CD4-positive, alpha-beta T cell (primary cell): ENCODE measurements around the gene HYDIN. TPM values are rescaled to one million over a fixed set of nuclear protein-coding genes. Genes with fewer than 3 reads are reported as not detected.
"Not testable (repeated sequence)": the region's sequence is repeated elsewhere in the genome, so short reads cannot be mapped to it uniquely, and the experiment has no call there.

Experiments used
- ATAC-seq: fragments of 200-7000 bp; cut with Tn5 transposase; one replicate; pipeline ENCODE4 v1.10.0; 2022; ENCODE audit warnings: mild to moderate bottlenecking; ENCODE audit not compliant: poor library complexity
- CTCF ChIA-PET: fragments of 350-600 bp; sonication (Branson Sonifier 250); formaldehyde crosslinking; loops from one replicate; lab custom pipeline; 2021; ENCODE audit warnings: antibody characterized with exemption, inconsistent platforms; lab: Charles Lee
- POLR2A ChIA-PET: fragments of 350-600 bp; sonication (Branson Sonifier 250); formaldehyde crosslinking; loops from one replicate; lab custom pipeline; 2021; ENCODE audit warnings: antibody characterized with exemption, inconsistent platforms; lab: Charles Lee
- DNase-seq, 14 experiments: peaks; one replicate each; pipeline ENCODE4 v3.0.0-alpha.2; 2013 to 2020; ENCODE audit warnings: mixed read lengths in 2 of 14
- H3K27ac ChIP-seq, 2 donors: one replicate each; pipeline versions ENCODE4 v1.5.1 to v1.7.0; 2013; ENCODE audit warnings: low read length in 2 of 2, low read depth in 1 of 2, mild to moderate bottlenecking in 1 of 2
- H3K27me3 ChIP-seq, 2 experiments: 1 replicate in 1 of 2; 2 replicates in 1 of 2; pipeline versions ENCODE4 v1.6.1 to v1.7.0; 2013; ENCODE audit warnings: low read length in 2 of 2, control low read depth in 1 of 2, mild to moderate bottlenecking in 1 of 2, moderate library complexity in 1 of 2; ENCODE audit not compliant: insufficient read depth in 2 of 2, control insufficient read depth in 1 of 2
- H3K36me3 ChIP-seq: one replicate; pipeline ENCODE4 v1.6.1; 2013; ENCODE audit warnings: low read length, control low read depth; ENCODE audit not compliant: insufficient read depth
- H3K4me1 ChIP-seq: one replicate; pipeline ENCODE4 v1.6.1; 2013; ENCODE audit warnings: low read length, control low read depth; ENCODE audit not compliant: insufficient read depth
- H3K4me3 ChIP-seq: one replicate; pipeline ENCODE4 v1.5.1; 2013; ENCODE audit warnings: mild to moderate bottlenecking, low read length, moderate library complexity
- H3K9me3 ChIP-seq, 2 experiments: 1 replicate in 1 of 2; 2 replicates in 1 of 2; pipeline versions ENCODE4 v1.6.1 to v1.7.0; 2013; ENCODE audit warnings: low read length in 2 of 2, mild to moderate bottlenecking in 2 of 2, control low read depth in 1 of 2, moderate library complexity in 1 of 2; ENCODE audit not compliant: control insufficient read depth in 1 of 2, insufficient read depth in 1 of 2
- H3K27ac Mint-ChIP-seq: one replicate; pipeline ENCODE4 v1.8.0; 2020; ENCODE audit warnings: mixed read lengths
- H3K27me3 Mint-ChIP-seq: one replicate; pipeline ENCODE4 v1.8.0; 2021; ENCODE audit warnings: mixed read lengths
- H3K36me3 Mint-ChIP-seq: one replicate; pipeline ENCODE4 v1.8.0; 2021; ENCODE audit warnings: low read depth, mixed read lengths
- H3K4me1 Mint-ChIP-seq: one replicate; pipeline ENCODE4 v1.8.0; 2021; ENCODE audit warnings: low read depth, mixed read lengths
- H3K4me3 Mint-ChIP-seq: one replicate; pipeline ENCODE4 v1.8.0; 2020; ENCODE audit warnings: mild to moderate bottlenecking, mixed read lengths
- H3K9me3 Mint-ChIP-seq: one replicate; pipeline ENCODE4 v1.8.0; 2020; ENCODE audit warnings: mixed read lengths
- intact Hi-C, 2 experiments: fragments of 100-400 bp; cut with DNase I in 1 of 2; cut with micrococcal nuclease in 1 of 2; formaldehyde crosslinking; loops; one replicate each; pipeline versions ENCODE4 v1.15.1 to v1.9.0; 2023 to 2025; cut with DNase I, micrococcal nuclease
- total RNA-seq, 174 experiments: library from RNA in 2 of 174; stranded (reverse) in 2 of 174; gene quantifications; one replicate each; pipeline ENCODE4 v1.2.3 and lab custom pipeline; 2021 to 2026

HYDIN gene
- total RNA-seq, 2 experiments from 2014 or later, result not detected

GRCh38 chr16:71153329-71153728 lies 77.2 kb downstream of the HYDIN start:
- H3K9me3 ChIP-seq, H3K4me1 Mint-ChIP-seq, H3K27me3 Mint-ChIP-seq, POLR2A ChIA-PET, ATAC-seq, H3K4me1 ChIP-seq, H3K4me3 Mint-ChIP-seq, H3K27ac ChIP-seq, H3K36me3 Mint-ChIP-seq, H3K27me3 ChIP-seq, H3K4me3 ChIP-seq, DNase-seq, H3K9me3 Mint-ChIP-seq, CTCF ChIA-PET, H3K27ac Mint-ChIP-seq, H3K36me3 ChIP-seq, intact Hi-C loops: not testable (repeated sequence)

DNA sequence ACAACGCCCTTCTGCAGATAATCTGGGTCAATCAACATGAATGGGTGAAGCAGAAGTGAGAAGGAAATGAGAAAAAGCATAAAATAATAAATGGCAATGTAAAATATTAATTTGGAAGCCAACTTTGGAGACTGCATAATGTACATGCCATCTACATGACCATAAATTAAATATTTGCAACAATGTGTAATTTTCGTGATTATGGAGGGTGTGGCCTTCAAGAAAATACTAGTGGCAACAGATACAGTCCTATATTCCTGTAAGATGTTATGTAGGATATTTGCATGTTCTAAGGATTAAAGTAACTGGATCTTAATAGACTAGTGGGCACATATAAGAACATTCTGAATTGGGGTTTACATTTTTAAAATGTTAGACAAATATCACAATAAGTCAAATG lies 78.9 kb downstream of the HYDIN start:
- H3K4me3 ChIP-seq, H3K4me1 Mint-ChIP-seq, H3K4me1 ChIP-seq, POLR2A ChIA-PET, intact Hi-C loops, H3K27ac Mint-ChIP-seq, H3K27me3 Mint-ChIP-seq, H3K27me3 ChIP-seq, ATAC-seq, H3K4me3 Mint-ChIP-seq, DNase-seq, H3K9me3 Mint-ChIP-seq, H3K9me3 ChIP-seq, H3K36me3 Mint-ChIP-seq, H3K36me3 ChIP-seq, H3K27ac ChIP-seq, CTCF ChIA-PET: not testable (repeated sequence)

- H3K9me3 Mint-ChIP-seq, H3K4me1 Mint-ChIP-seq, H3K27ac Mint-ChIP-seq, H3K36me3 Mint-ChIP-seq, ATAC-seq, POLR2A ChIA-PET, DNase-seq, H3K4me3 Mint-ChIP-seq, H3K4me1 ChIP-seq, H3K9me3 ChIP-seq, H3K36me3 ChIP-seq, H3K27ac ChIP-seq, CTCF ChIA-PET, intact Hi-C loops, H3K4me3 ChIP-seq, H3K27me3 ChIP-seq, H3K27me3 Mint-ChIP-seq: not testable (repeated sequence)
These were observed 87.3 kb downstream of the HYDIN start for GRCh38 chr16:71143246-71143645.

GRCh38 chr16:71110565-71110964 lies 120.0 kb downstream of the HYDIN start:
- intact Hi-C loops, POLR2A ChIA-PET, H3K27me3 ChIP-seq, ATAC-seq, CTCF ChIA-PET, H3K4me1 Mint-ChIP-seq, H3K36me3 Mint-ChIP-seq, H3K4me1 ChIP-seq, DNase-seq, H3K27me3 Mint-ChIP-seq, H3K4me3 ChIP-seq, H3K27ac Mint-ChIP-seq, H3K4me3 Mint-ChIP-seq, H3K9me3 Mint-ChIP-seq, H3K27ac ChIP-seq, H3K9me3 ChIP-seq, H3K36me3 ChIP-seq: not testable (repeated sequence)

- H3K4me1 Mint-ChIP-seq, H3K27me3 ChIP-seq, CTCF ChIA-PET: not testable (repeated sequence)
These were observed 120.8 kb downstream of the HYDIN start for GRCh38 chr16:71109656-71110208.

GRCh38 chr16:71105881-71106280 lies 124.6 kb downstream of the HYDIN start:
- H3K36me3 Mint-ChIP-seq, H3K27ac ChIP-seq, H3K9me3 Mint-ChIP-seq, H3K4me1 ChIP-seq, H3K9me3 ChIP-seq, CTCF ChIA-PET, H3K36me3 ChIP-seq, H3K27me3 ChIP-seq, POLR2A ChIA-PET, H3K27ac Mint-ChIP-seq, intact Hi-C loops, DNase-seq, H3K4me1 Mint-ChIP-seq, H3K4me3 ChIP-seq, ATAC-seq, H3K27me3 Mint-ChIP-seq, H3K4me3 Mint-ChIP-seq: not testable (repeated sequence)

More at GRCh38 chr16:71109656-71110208, 120.8 kb downstream of the HYDIN start:
- DNase-seq, intact Hi-C loops, H3K27ac ChIP-seq, H3K9me3 Mint-ChIP-seq, POLR2A ChIA-PET, H3K4me3 ChIP-seq, H3K4me3 Mint-ChIP-seq, H3K9me3 ChIP-seq, H3K36me3 ChIP-seq, H3K27me3 Mint-ChIP-seq, H3K36me3 Mint-ChIP-seq, H3K27ac Mint-ChIP-seq, H3K4me1 ChIP-seq, ATAC-seq: not testable (repeated sequence)

- ATAC-seq, CTCF ChIA-PET, H3K27ac Mint-ChIP-seq, POLR2A ChIA-PET, H3K27ac ChIP-seq, DNase-seq, H3K27me3 ChIP-seq, H3K36me3 ChIP-seq, H3K9me3 ChIP-seq, H3K9me3 Mint-ChIP-seq, intact Hi-C loops, H3K4me1 ChIP-seq, H3K27me3 Mint-ChIP-seq, H3K4me1 Mint-ChIP-seq, H3K4me3 ChIP-seq, H3K4me3 Mint-ChIP-seq, H3K36me3 Mint-ChIP-seq: not testable (repeated sequence)
These were observed 146.9 kb downstream of the HYDIN start for GRCh38 chr16:71083573-71083972.
